OCI-LY1 (cell line): ENCODE measurements around the gene PAK5.

Experiments used
- EZH2 ChIP-seq: fragments of 200-600 bp; sonication (generic), shearing (Covaris generic); IDR thresholded peaks from 2 replicates; pipeline ENCODE4 v1.8.0; 2017; ENCODE audit warnings: borderline replicate concordance, mixed run types, mild to moderate bottlenecking, antibody characterized with exemption, low read length, moderate library complexity, mixed read lengths
- TF ChIP-seq, protein P1 (sequence below): fragments of 200-600 bp; sonication (generic), shearing (Covaris generic); IDR thresholded peaks from 2 replicates; pipeline ENCODE4 v1.5.1; 2017; ENCODE audit warnings: mild to moderate bottlenecking, antibody characterized with exemption, low read length, moderate library complexity, mixed read lengths

DNA sequence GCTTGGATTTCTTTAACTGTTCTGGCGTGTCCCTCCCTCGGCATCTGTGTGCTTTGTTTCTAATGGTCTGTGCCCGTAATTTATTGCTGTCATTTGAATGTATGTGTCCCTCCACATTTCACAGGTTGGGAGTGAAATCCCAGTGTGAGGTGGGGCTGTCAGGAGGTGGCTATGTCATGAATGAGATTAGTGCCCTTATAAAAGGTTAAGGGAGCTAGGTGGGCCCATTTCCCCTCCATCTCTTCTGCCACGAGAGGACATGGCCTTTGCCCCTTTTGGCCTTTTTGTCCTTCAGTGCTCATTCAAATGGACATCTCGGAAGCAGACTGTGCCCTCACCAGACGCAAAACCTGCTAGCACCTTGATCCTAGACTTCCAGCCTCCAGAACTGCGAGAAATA, 228.2 kb downstream of the PAK5 start:
- TF ChIP-seq EZH2: no peak
- TF ChIP-seq, protein P1, sequence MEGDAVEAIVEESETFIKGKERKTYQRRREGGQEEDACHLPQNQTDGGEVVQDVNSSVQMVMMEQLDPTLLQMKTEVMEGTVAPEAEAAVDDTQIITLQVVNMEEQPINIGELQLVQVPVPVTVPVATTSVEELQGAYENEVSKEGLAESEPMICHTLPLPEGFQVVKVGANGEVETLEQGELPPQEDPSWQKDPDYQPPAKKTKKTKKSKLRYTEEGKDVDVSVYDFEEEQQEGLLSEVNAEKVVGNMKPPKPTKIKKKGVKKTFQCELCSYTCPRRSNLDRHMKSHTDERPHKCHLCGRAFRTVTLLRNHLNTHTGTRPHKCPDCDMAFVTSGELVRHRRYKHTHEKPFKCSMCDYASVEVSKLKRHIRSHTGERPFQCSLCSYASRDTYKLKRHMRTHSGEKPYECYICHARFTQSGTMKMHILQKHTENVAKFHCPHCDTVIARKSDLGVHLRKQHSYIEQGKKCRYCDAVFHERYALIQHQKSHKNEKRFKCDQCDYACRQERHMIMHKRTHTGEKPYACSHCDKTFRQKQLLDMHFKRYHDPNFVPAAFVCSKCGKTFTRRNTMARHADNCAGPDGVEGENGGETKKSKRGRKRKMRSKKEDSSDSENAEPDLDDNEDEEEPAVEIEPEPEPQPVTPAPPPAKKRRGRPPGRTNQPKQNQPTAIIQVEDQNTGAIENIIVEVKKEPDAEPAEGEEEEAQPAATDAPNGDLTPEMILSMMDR: no peak
